ENCODE results near the gene ZNF346. TPM values are rescaled to one million over a fixed set of nuclear protein-coding genes. Genes with fewer than 3 reads are reported as not detected.
A peak's percentile ranks its signal among the peaks of the same experiment; 100 is the strongest.
"Not testable (repeated sequence)": the region's sequence is repeated elsewhere in the genome, so short reads cannot be mapped to it uniquely, and the experiment has no call there.

Gene ZNF346
- total RNA-seq = 10 to 100 TPM; 13.1 TPM
- 10 to 100 TPM; 25.6 to 30.4 (median 28.0) TPM for polyA plus RNA-seq (ENCODE audit: insufficient read length in 6 of 6)
- long read RNA-seq, donor 1, transcript ZNF346-207 (3 exons, 586 nt) = major isoform, 5 of 18 reads
- long read RNA-seq, donor 1, partial matches to known transcripts = 9 of 18 reads
- long read RNA-seq, donor 1, other reads (novel, unspliced or antisense) = 0 of 18 reads
- long read RNA-seq, donor 2, partial matches to known transcripts = 0 of 4 reads
- long read RNA-seq, donor 2, other reads (novel, unspliced or antisense) = 0 of 4 reads
- long read RNA-seq, donor 3, partial matches to known transcripts = 0 of 2 reads
- long read RNA-seq, donor 3, other reads (novel, unspliced or antisense) = 0 of 2 reads
- long read RNA-seq, donor 4, partial matches to known transcripts = 0 of 6 reads
- long read RNA-seq, donor 4, other reads (novel, unspliced or antisense) = 2 of 6 reads
- long read RNA-seq, donor 5, transcript ZNF346-201 (7 exons, 2,314 nt) = major isoform, 5 of 8 reads
- long read RNA-seq, donor 5, partial matches to known transcripts = 0 of 8 reads
- long read RNA-seq, donor 5, other reads (novel, unspliced or antisense) = 0 of 8 reads
- long read RNA-seq, donor 6, partial matches to known transcripts = 0 of 1 reads
- long read RNA-seq, donor 6, other reads (novel, unspliced or antisense) = 0 of 1 reads
- long read RNA-seq, donor 7, partial matches to known transcripts = 0 of 3 reads
- long read RNA-seq, donor 7, other reads (novel, unspliced or antisense) = 0 of 3 reads
- long read RNA-seq, donor 8, partial matches to known transcripts = 0 of 3 reads
- long read RNA-seq, donor 8, other reads (novel, unspliced or antisense) = 0 of 3 reads
- long read RNA-seq, donor 9 = 0 reads
- long read RNA-seq, donor 10, partial matches to known transcripts = 2 of 8 reads
- long read RNA-seq, donor 10, other reads (novel, unspliced or antisense) = 4 of 8 reads
- long read RNA-seq, donor 11, partial matches to known transcripts = 0 of 7 reads
- long read RNA-seq, donor 11, other reads (novel, unspliced or antisense) = 0 of 7 reads
- long read RNA-seq, donor 12, partial matches to known transcripts = 0 of 4 reads
- long read RNA-seq, donor 12, other reads (novel, unspliced or antisense) = 0 of 4 reads

GRCh38 chr5:177022386-177023302 is at the start of gene ZNF346:
ZNF346 (plus strand) TSS chr5:177022696; CDS start chr5:177022739, 43 bp downstream.
- Histone ChIP-seq H3K4me1 (peaks cover 0 to 21% of the 10 kb centered on the region in 2 donors), H3K4me3 (peak within 1 kb of the TSS; percentile 93 to 97), H3K27ac (peak within 1 kb of the TSS; percentile 76 to 83), H3K9me3 (no peaks in the 10 kb centered on the region), H3K36me3 (peaks cover 0 to 5% of the 10 kb centered on the region in 2 donors), H3K27me3 (no peaks in the 10 kb centered on the region)
- intact Hi-C loops (cut with DNase I) = no loop called here
- peak; percentile 92 to 96 (median 94) for DNase-seq
- ATAC-seq = peak; percentile 94
- peak; percentile 41 to 48 for TF ChIP-seq CTCF (IDR thresholded peaks at IDR 0.05)

GRCh38 chr5:176979669-176980068 is 42.8 kb upstream of the ZNF346 start:
- DNase-seq (no peak), ATAC-seq (no peak)
- Histone ChIP-seq H3K27ac (no peak overlapping the region), H3K36me3 (peaks cover 0 to 56% of the 10 kb centered on the region in 2 donors), H3K4me3 (no peak overlapping the region), H3K27me3 (no peaks in the 10 kb centered on the region), H3K9me3 (no peaks in the 10 kb centered on the region), H3K4me1 (no peaks in the 10 kb centered on the region)
- TF ChIP-seq CTCF (IDR thresholded peaks at IDR 0.05) = no peak
- intact Hi-C loops (cut with DNase I) = no loop called here

- no peak for DNase-seq
- intact Hi-C loops (cut with DNase I) = no loop called here
- H3K27me3 ChIP-seq = no peaks in the 10 kb centered on the region
- no peaks in the 10 kb centered on the region for H3K9me3 ChIP-seq
- ATAC-seq = no peak
- no peak overlapping the region for H3K27ac ChIP-seq
- H3K36me3 ChIP-seq = peaks cover 0 to 47% of the 10 kb centered on the region in 2 donors
- H3K4me3 ChIP-seq = no peak overlapping the region
- peaks cover 0 to 7% of the 10 kb centered on the region in 2 donors for H3K4me1 ChIP-seq
- TF ChIP-seq CTCF (IDR thresholded peaks at IDR 0.05) = no peak
Observed at GRCh38 chr5:176980818-176981217, 41.7 kb upstream of the ZNF346 start.

- H3K4me3 ChIP-seq; H3K9me3 ChIP-seq; intact Hi-C loops (cut with DNase I); DNase-seq; H3K27me3 ChIP-seq; ATAC-seq; H3K27ac ChIP-seq; H3K4me1 ChIP-seq: not testable (repeated sequence)
- H3K36me3 ChIP-seq = peaks cover 0 to 40% of the 10 kb centered on the region in 2 donors
Observed at GRCh38 chr5:176983112-176983511, 39.4 kb upstream of the ZNF346 start.

- intact Hi-C loops (cut with DNase I); ATAC-seq; H3K27ac ChIP-seq; H3K27me3 ChIP-seq; H3K4me3 ChIP-seq; H3K9me3 ChIP-seq; H3K4me1 ChIP-seq: not testable (repeated sequence)
- H3K36me3 ChIP-seq = peaks cover 0 to 40% of the 10 kb centered on the region in 2 donors
- peak in 1 of 4 donors; percentile 69 for DNase-seq
Observed at GRCh38 chr5:176983593-176983992, 38.9 kb upstream of the ZNF346 start.

- ATAC-seq; H3K9me3 ChIP-seq; H3K4me3 ChIP-seq; intact Hi-C loops (cut with DNase I); DNase-seq; H3K4me1 ChIP-seq; H3K27ac ChIP-seq; H3K27me3 ChIP-seq: not testable (repeated sequence)
- H3K36me3 ChIP-seq = peaks cover 0 to 34% of the 10 kb centered on the region in 2 donors
Observed at GRCh38 chr5:176984176-176984575, 38.3 kb upstream of the ZNF346 start.
